Body of pancreas (tissue), 4 donors: ENCODE measurements around the gene RUNX3. TPM values are rescaled to one million over a fixed set of nuclear protein-coding genes. Genes with fewer than 3 reads are reported as not detected.

Experiments
- ATAC-seq: fragments of 150-250 bp; one replicate; pipeline ENCODE4 v1.9.1; 2016
- DNase-seq, 4 donors: peaks; one replicate each; pipeline ENCODE4 v3.0.0-alpha.2; 2019
- H3K27ac ChIP-seq, 4 donors: fragments of 200-600 bp; sonication (generic); 1 replicate in 3 of 4; 2 replicates in 1 of 4; pipeline versions ENCODE4 v1.5.1 to v1.6.1; 2016 to 2019; ENCODE audit warnings: mild to moderate bottlenecking in 1 of 4, mixed read lengths in 1 of 4, moderate library complexity in 1 of 4
- H3K27me3 ChIP-seq, 2 donors: fragments of 200-600 bp; sonication (generic); one replicate each; pipeline ENCODE4 v1.6.0; 2016; ENCODE audit warnings: mild to moderate bottlenecking in 1 of 2
- H3K36me3 ChIP-seq, 2 donors: fragments of 200-600 bp; sonication (generic); replicated peaks in 1 of 2; 2 replicates each; pipeline ENCODE4 v1.5.1; 2016; ENCODE audit warnings: low read depth in 2 of 2; ENCODE audit not compliant: insufficient read depth in 1 of 2
- H3K4me1 ChIP-seq: fragments of 200-600 bp; sonication (generic); one replicate; pipeline ENCODE4 v1.6.0; 2016
- H3K4me3 ChIP-seq, 2 donors: fragments of 200-600 bp; sonication (generic); 1 replicate in 1 of 2; 2 replicates in 1 of 2; pipeline ENCODE4 v1.5.1; 2016 to 2019
- H3K9me3 ChIP-seq, 3 donors: fragments of 200-600 bp; sonication (generic); 1 replicate in 2 of 3; 2 replicates in 1 of 3; pipeline ENCODE4 v1.5.1; 2016
- POLR2A ChIP-seq, 3 donors: fragments of 450-650 bp; IDR thresholded peaks; one replicate each; pipeline ENCODE4 v1.6.1; 2016; ENCODE audit warnings: antibody characterized with exemption in 3 of 3, mild to moderate bottlenecking in 2 of 3
- WGBS, 2 donors: methylation state at CpG; one replicate each; pipeline ENCODE4 v1.1.5; 2017; 5-methylcytosine and 5-hydroxymethylcytosine counted together
- intact Hi-C: fragments of 100-400 bp; cut with DNase I; formaldehyde crosslinking; loops from one replicate; pipeline ENCODE4 v1.15.1; 2023
- total RNA-seq, 2 donors: library from RNA; depleted of rRNA; stranded (reverse); fragments of >200 nt; gene quantifications; one replicate each; pipeline ENCODE4 v1.1.0, GENCODE V29; 2016
- TF ChIP-seq, protein P1 (sequence below), 7 experiments: fragments of 450-650 bp in 4 of 7; fragments of 200-600 bp in 3 of 7; sonication (generic) in 3 of 7; IDR thresholded peaks; one replicate each; pipeline ENCODE4 v1.5.1; 2016 to 2019; ENCODE audit warnings: antibody characterized with exemption in 7 of 7

The RUNX3 gene
- total RNA-seq, 2 donors from 2014 or later: 0.26 TPM; not detected in 1

DNA sequence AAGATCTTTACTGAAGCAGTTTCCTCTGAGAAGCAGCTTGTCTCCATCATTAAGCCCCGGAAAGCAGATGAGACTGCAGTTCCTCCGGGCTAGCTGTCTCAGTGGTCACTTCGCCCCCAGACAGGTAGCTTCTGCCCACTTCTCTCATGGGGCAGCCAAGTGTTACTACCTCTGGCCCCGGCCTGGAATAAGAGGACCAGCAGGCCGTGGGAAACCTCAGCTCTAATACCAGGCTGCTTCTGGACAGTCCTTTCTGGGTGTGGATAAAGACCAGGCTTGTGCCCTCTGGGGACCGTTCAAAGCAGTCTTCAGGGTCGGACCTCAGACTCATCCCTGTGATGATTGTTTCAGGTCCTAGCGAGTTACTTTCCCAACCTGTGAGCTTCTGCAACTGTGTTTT is 54.8 kb downstream of the RUNX3 start:
- Histone ChIP-seq H3K27ac (no peak overlapping the region), H3K4me3 (no peak overlapping the region), H3K4me1 (no peaks in the 10 kb centered on the region), H3K27me3 (no peaks in the 10 kb centered on the region), H3K36me3 (no peaks in the 10 kb centered on the region), H3K9me3 (no peaks in the 10 kb centered on the region)
- ATAC-seq (no peak), DNase-seq (no peak)
- 57 to 73% methylated on average over 7 to 8 of the region's 8 CpGs for whole genome bisulfite sequencing, 2 donors
- TF ChIP-seq POLR2A (IDR thresholded peaks at IDR 0.05): no peak
- intact Hi-C loops: no loop called here

DNA sequence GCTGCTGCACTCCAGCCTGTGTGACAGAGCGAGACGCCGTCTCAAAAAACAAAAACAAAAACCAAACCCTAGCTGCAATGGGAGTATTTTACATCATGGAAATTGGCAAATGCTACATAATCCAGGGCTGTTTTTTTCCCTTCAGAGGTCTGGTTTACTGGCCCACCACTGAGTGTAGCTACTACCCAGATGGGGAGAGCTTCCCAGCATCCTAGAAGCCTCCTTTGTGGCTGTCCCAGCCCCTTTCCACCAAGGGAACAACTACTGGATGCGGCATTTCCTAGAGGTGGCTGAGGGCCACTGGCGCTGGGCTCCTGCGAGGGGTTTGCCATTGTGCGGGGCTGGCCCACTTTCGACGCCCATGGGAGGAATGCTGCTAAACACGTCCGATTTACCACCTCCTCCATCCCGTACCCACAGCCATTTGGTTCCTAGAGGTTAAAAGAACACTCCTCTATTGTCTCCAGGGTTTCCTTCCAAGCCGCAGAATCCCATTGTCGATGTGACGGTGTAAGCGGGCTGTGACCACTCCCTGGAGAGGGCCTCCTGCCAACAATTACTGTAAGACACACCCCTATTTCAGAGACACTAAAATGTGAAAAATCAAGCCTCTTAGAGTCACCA is 55.4 kb downstream of the RUNX3 start:
- Histone ChIP-seq H3K4me3 (no peak overlapping the region), H3K4me1 (no peaks in the 10 kb centered on the region), H3K27ac (no peak overlapping the region), H3K9me3 (no peaks in the 10 kb centered on the region), H3K27me3 (no peaks in the 10 kb centered on the region), H3K36me3 (no peaks in the 10 kb centered on the region)
- DNase-seq (no peak), ATAC-seq (no peak)
- intact Hi-C loops: no loop called here
- TF ChIP-seq, protein P1, sequence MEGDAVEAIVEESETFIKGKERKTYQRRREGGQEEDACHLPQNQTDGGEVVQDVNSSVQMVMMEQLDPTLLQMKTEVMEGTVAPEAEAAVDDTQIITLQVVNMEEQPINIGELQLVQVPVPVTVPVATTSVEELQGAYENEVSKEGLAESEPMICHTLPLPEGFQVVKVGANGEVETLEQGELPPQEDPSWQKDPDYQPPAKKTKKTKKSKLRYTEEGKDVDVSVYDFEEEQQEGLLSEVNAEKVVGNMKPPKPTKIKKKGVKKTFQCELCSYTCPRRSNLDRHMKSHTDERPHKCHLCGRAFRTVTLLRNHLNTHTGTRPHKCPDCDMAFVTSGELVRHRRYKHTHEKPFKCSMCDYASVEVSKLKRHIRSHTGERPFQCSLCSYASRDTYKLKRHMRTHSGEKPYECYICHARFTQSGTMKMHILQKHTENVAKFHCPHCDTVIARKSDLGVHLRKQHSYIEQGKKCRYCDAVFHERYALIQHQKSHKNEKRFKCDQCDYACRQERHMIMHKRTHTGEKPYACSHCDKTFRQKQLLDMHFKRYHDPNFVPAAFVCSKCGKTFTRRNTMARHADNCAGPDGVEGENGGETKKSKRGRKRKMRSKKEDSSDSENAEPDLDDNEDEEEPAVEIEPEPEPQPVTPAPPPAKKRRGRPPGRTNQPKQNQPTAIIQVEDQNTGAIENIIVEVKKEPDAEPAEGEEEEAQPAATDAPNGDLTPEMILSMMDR (IDR thresholded peaks at IDR 0.05): no peak
- no peak for TF ChIP-seq POLR2A (IDR thresholded peaks at IDR 0.05)
- 69 to 74% methylated on average over 14 to 16 of the region's 16 CpGs for WGBS, 2 donors

DNA sequence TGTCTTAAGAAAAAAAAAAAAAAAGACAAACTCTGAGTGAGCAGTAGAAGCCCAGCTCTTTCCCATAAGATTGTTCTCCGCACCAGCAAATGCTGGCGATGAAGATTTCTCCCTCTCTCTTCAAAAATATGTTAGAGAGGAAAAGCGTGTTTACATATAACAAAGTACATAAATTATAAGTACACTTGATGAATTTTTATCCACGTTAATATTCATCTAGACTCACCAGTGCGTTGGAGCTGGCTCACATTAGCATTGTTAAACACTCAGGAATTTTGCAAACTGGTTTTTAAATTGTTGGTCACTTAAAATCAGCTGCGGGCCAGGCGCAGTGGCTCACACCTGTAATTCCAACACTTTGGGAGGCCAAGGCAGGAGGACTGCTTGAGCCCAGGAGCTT is 56.0 kb downstream of the RUNX3 start:
- TF ChIP-seq POLR2A (IDR thresholded peaks at IDR 0.05): no peak
- TF ChIP-seq, protein P1 (IDR thresholded peaks at IDR 0.05): no peak
- H3K4me3 ChIP-seq: no peak overlapping the region

GRCh38 chr1:24873148-24873547 is 56.9 kb downstream of the RUNX3 start:
- H3K4me3 ChIP-seq: no peak overlapping the region
- no peaks in the 10 kb centered on the region for H3K4me1 ChIP-seq
- no peak for TF ChIP-seq POLR2A (IDR thresholded peaks at IDR 0.05)
- TF ChIP-seq, protein P1 (IDR thresholded peaks at IDR 0.05): no peak
- H3K27ac ChIP-seq: no peak overlapping the region
- H3K27me3 ChIP-seq: no peaks in the 10 kb centered on the region
- intact Hi-C loops: no loop called here
- WGBS, 2 donors: 43 to 53% methylated on average over 1 of the region's 1 CpG
- H3K9me3 ChIP-seq: no peaks in the 10 kb centered on the region
- no peak for ATAC-seq
- no peaks in the 10 kb centered on the region for H3K36me3 ChIP-seq
- no peak for DNase-seq

More for the DNA sequence above, 56.0 kb downstream of the RUNX3 start:
- intact Hi-C loops: no loop called here
- Histone ChIP-seq H3K27ac (no peak overlapping the region), H3K27me3 (no peaks in the 10 kb centered on the region), H3K4me1 (no peaks in the 10 kb centered on the region), H3K36me3 (no peaks in the 10 kb centered on the region), H3K9me3 (no peaks in the 10 kb centered on the region)
- DNase-seq (no peak), ATAC-seq (no peak)
- WGBS, 2 donors: 67 to 71% methylated on average over 7 of the region's 7 CpGs

- TF ChIP-seq, protein P1 (IDR thresholded peaks at IDR 0.05): no peak
- TF ChIP-seq POLR2A (IDR thresholded peaks at IDR 0.05): no peak
- Histone ChIP-seq H3K9me3 (no peaks in the 10 kb centered on the region), H3K27ac (no peak overlapping the region), H3K4me3 (no peak overlapping the region), H3K4me1 (no peaks in the 10 kb centered on the region), H3K36me3 (no peaks in the 10 kb centered on the region), H3K27me3 (no peaks in the 10 kb centered on the region)
- WGBS, 2 donors: 62 to 78% methylated on average over 15 to 19 of the region's 19 CpGs
- ATAC-seq (no peak), DNase-seq (peak in 1 of 4 donors; percentile 55)
- intact Hi-C loops: no loop called here
Observed at GRCh38 chr1:24872061-24872850, 57.8 kb downstream of the RUNX3 start.
